RKO (cell line): ENCODE data around the gene RGL3.
"Not testable (repeated sequence)": the region's sequence is repeated elsewhere in the genome, so short reads cannot be mapped to it uniquely, and the experiment has no call there.

ENCODE experiments used
- DNase-seq: peaks from one replicate; pipeline ENCODE4 v3.0.0-alpha.2; 2016; ENCODE audit warnings: low spot score

RGL3 gene

DNA sequence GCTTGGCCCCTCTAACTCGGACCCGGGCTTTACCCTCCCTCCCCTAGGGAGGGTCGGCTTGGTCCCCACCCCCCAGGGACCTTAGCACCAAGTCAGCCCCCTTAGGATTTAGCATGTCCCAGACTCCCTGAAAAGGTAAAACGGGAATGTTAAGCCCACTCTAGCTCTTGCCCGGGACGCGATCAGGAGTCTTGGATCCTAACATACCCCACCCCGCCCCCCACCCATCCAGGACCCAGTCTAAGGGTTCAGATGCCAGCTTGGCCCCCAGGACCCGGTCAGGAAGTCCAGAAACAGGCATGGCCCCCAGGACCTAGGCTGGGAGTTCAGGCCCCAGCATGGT is 35.4 kb downstream of the RGL3 start:
- DNase-seq: no peak

DNA sequence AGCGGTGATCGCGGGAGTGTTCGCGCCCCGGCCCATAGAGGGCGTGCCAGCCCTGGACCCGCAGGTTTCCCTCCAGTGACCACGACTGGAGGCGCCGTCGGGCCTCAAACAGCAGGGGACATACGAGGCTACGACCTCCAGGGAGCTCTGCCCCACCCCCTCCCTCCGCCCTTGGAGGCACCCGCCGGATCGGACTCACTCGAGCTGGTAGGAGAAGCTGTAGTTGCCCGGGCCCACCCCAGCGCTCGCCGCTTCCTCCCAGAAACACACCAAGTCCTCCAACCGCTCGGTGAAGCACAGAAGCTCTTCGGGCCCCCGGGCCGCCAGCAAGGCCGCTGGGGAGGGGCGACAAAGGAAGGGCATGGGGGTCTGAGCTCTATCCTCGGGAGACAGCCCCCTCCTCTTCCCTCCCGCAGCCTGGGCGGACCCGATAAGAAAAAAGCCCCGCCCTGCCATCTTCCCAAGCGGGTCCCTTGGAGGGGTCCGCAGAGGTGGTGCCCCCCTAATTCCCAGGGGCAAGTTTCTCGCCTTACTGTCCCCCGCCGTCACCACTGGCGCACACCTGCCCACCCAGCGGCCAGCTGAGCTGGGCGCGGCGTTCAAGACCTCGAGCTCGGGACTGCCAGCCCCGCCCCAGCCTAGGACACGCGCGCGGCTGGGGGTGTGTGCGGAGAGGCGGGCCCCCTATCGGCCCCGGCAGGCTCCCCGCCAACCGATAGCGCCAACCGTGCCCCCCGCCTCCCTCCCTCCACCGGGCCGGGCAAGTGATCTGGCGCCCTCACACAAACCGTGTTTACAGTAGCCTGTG is 36.0 kb downstream of the RGL3 start:
- DNase-seq: no peak

DNA sequence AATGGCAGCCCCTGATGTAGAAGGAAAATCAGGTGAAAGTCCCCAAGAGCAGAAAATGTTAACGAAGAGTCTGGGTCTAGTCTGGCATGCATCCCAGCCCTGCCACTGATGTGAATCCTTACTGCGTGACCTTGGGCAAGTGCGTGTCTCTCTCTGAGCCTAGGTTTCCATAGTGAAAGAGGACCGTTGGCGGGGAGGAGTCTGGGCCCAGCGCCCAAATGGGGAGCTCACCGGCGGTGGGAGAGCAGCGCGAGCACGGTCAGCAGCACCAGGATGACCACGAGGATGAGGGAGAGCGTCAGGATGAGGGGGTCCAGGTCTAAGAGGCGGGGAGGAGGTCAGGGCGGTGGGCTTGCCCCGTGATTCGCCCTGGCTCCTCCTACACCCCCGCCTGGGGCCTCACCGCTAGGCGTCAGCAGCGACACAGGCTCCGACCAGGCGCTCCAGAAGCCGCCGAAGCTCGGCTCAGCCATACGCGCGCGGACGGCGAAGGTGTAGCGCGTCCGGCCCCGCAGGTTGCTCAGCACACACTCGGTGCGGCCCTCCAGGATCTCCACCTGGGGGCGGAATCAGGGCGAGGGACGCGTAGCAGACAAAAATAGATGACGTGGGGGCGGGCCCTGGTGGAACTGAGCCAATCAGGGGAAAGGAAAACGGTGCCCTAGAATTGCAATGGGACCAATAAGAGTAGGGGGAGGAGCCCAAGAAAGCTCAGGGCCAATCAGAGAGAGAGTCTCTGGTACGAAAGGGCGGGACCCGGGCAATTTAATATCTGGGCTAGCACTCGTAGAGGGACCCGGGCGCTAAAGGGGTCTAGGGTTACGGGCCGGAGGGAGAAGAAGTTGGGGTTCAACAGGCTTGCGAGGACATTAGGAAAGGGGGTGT is 38.2 kb downstream of the RGL3 start:
- DNase-seq: peak; percentile 98

DNA sequence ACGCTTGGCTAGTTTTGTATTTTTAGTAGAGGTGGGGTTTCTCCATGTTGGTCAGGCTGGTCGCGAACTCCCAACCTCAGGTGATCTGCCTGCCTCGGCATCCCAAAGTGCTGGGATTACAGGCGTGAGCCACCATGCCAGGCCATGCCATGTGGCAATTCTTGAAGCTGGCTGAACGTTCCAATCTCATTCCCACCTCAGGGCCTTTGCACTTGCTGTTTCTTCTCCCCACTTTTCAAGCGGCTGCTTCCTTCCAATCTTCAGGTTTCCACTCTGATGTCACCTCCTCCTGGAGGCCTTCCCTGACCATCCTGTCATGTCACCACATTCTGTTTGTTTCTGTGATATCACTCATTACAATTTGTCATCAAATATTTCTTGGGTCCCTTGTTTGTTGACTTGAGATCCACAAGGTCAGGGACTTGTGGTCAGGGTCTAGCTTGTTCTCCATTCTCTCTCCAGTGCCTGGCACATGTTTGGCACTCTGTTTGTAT is 39.2 kb downstream of the RGL3 start:
- DNase-seq: no peak

DNA sequence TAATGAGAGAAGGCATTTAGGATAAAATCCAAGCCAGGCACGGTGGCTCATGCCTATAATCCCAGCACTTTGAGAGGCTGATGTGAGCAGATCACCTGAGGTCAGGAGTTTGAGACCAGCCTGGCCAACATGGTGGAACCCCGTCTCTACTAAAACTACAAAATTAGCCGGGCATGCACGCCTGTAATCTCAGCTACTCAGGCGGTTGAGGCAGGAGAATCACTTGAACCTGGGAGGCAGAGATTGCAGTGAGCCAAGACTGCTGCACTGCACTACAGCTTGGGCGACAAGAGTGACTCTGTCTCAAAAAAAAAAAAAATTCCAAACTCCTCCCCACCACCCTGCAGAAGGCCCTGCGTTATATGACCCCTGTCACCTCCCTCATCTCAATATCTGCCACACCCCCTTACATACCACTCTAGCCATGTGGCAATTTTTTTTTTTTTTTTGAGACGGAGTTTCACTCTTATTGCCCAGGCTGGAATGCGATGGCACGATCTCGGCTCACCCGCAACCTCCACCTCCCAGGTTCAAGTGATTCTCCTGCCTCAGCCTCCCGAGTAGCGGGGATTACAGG is 39.8 kb downstream of the RGL3 start:
- not testable (repeated sequence) for DNase-seq

DNA sequence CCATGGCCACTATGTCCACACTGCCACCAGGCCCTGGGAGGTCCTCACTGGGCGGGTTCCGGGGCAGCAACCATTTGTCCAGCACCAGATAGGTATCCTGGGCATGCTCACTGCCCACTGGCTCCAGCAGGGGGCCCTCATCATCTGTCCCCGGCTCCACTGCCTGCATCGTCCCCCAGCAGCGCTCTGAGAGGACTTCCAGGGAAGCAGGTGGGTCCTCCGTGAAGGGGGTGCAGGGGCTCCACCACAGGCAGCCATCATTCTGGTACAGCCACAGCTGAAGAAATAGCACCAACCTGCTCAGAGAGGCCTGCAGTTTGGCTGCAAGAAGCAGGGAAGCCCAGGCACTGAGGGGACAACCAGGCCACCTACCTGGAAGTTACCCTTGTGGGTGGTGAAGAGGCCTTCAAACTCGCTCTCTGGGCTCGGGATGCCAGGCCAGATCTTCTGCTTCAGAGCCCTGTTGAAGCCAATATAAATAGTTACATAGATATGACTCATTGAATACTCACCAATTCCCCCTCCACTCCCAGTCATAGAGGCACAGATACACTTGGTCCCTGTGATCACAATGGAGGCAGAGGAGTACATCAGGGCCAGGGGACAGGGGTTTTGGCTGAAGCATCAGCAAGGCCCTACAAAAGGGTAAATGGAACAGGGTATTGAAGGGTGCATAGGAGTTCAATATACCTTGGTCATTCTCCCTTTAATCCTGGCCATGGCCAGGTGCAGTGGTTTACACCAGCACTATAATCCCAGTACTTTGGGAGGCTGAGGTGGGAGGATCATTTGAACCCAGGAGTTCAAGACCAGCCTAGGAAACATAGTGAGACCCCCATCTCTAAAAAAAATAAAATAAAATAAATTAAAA is 40.6 kb downstream of the RGL3 start:
- peak; percentile 90 for DNase-seq

DNA sequence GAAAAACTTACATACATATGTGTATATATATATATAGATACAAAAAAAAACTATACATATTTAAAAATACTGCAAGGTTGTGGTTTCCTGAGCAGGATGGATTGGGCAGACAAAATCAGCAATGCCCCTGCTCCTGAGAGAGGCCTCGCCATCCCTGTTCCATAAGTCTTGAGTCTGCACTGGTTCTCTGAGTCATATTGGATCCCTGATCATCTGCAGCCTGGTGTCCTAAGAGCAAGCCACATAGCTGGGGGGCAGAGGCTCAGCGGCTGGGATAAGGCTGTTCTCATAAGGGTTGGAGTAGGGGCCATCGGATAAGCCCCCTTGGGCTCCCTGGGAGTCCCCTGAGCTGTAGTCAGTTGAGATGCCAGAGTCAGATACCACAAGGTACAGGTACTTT is 41.4 kb downstream of the RGL3 start:
- DNase-seq: no peak

DNA sequence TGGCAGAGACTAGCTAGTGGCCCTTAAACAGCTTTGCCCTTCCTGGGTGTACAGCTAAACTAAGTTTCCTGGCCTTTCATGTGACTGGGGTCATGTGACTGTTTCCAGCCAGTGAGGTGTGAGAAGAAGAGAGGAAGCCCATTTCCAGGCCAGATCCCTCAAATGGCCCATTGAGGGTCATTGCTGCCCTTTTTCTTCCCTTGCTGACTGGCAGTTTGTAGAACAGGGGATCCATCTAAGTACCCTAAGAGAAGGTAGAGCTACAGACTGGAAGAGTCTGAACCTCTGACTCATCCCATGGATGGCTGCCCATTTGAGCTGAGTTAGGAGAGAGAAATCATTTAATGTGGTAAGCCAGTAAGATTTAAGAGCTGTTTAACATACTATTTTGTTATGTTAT is 41.9 kb downstream of the RGL3 start:
- DNase-seq: peak; percentile 78

DNA sequence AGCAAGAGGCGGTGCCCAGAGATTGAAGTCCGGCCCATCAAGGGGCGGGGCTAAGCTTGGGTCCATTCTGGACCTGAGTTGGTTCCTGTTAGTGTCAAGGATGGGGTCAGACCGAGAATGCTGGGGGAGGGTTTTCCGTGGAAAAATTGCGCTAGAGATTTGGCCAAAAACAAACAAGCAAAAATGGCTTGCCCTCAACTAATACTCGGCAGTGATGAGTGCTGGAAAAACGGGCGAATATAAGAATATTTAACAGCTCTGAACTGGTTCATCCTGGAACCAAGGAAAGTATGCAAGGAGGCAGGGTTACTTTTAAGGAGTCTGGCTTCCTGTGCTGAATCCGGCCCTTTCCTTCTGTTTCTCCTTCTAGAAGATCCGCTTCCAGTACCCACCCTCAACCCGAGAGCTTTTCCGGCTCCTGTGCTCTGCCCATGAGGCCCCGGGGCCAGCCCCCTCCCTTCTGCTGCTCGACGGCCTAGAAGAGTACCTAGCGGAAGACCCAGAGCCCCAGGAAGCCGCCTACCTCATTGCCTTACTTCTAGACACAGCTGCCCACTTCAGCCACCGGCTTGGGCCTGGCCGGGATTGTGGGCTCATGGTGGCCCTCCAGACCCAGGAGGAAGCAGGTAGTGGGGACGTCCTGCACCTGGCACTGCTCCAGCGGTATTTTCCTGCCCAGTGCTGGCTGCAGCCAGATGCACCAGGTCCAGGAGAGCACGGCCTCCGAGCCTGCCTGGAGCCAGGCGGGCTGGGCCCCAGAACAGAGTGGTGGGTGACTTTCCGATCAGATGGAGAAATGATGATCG is 43.8 kb downstream of the RGL3 start:
- peak; percentile 63 for DNase-seq

DNA sequence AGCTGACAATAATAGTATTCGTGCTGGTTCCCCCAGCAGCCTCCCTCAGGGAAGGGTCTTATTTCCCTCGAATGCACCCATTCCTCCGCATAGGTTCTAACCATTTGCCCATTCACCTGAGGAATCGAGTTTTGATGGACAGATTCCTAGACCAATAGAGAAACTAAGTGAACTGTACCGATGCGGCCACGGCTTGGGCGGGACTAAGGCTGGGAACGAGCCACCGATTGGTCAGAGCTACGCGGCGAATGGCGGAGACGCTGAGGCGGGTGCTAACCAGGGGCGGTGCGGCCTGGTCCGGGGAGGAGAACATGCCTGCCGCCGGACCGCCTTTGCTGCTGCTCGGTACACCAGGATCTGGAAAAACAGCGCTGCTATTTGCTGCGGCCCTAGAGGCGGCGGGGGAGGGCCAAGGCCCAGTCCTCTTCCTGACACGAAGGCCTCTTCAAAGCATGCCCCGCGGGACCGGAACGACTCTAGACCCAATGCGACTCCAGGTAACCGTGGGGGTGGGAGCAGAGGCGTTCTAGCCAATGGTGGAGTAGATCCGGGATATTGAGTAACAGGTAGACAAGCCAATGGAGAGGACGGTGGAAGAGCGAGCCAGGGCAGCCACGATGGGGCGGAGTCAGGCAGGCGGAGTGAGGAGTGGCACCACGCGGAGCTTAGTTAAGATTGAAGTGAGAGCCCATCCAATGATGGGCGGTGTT is 44.5 kb downstream of the RGL3 start, which contains the start of gene SWSAP1:
Gene SWSAP1, plus strand, starts transcription at position 234 of the 710 bp plus-strand sequence. Its CDS starts 15 bp downstream, at position 249.
- DNase-seq: peak; percentile 100

DNA sequence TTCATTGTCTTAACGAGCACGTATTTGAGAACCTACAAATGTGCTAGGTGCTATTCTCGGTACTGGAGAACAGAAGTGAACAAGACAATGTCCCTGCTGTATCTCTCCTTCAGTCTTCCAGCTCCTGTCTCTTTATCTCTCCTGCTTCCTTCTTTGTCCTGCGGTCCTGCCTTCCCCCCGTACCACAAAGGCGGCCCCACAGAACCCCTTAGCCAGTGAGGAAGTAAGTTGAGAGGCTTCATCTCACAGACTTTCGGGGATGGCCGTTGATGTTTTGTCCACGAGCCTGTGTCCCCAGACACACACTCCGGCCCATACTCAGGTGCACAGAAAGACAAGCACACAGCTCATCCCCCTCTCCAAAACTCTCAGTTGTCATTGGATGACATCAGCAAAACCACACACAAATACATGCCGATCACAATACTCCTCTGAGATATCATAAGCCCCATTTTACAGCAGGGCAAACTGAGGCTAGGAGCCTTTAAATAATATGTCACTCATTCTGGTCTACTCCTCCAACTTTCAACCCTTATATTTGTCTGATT is 45.2 kb downstream of the RGL3 start:
- DNase-seq: no peak

DNA sequence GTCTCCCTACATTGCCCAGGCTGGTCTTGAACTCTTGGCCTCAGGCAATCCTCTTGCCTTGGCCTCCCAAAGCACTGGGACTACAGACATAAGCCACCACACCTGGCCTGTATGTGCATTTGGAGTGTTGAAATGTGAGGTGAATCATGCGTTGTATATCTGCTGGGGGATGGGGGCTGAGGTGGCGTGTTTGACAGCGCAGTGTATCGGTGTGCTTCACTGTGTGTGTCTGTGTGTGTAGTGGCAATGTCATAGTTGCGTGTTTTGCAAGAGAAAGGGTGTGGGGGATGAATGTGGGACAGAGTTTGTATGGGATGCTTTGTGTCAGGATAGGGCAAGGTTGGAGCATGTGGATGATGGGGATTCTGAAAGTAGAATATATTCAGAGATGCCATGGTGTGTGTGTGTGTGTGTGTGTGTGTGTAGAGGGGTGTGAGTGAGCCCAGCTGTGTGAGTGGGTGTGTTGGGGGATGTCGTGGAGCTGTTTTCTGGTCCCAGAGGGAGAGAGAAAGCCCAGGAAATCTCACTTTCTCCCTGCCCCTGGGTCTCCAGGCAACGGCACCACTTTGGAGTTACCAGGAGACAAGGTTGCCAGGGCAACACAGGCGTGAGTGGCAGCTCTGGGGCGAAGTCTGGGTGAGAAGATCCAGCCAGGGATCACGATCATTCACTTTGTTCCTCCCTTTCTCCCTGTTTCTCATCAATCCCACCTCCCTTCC is 45.8 kb downstream of the RGL3 start:
- no peak for DNase-seq

DNA sequence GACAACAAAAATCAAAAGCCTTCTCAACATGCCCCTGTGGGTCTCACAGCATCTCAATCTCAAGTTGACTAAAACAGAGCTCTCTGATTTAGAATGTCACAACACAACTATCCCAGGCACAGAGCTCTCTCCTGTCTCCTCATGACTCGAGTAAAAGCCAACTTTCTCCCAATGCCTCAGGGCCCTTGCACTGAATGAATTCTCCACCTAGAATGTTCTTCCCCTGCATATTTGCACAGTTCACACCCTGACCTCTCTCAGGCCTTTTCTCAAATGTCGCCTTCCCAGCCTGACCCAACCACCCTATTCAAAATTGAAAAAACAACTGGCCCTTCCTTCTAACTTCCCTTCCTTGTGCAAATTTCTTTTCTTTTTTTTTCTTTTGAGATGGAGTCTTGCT is 48.4 kb downstream of the RGL3 start:
- DNase-seq: no peak

DNA sequence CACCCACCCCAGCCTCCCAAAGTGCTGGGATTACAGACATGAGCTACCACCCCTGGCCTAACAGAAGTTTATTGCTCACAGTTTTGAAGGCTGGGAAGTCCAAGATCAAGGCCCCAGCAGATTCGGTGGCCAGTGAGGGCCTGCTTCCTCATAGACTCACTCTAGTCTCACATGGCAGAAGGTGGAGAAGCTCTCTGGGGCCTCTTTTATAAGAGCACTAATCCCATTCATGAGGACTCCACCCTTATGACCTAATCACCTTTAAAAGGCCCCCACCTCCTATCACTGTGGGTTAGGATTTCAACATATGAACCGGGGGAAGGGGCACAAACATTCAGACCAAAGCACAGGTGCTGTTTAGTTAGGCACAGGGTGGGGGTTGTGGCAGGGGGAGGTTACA is 51.6 kb downstream of the RGL3 start:
- DNase-seq: no peak

DNA sequence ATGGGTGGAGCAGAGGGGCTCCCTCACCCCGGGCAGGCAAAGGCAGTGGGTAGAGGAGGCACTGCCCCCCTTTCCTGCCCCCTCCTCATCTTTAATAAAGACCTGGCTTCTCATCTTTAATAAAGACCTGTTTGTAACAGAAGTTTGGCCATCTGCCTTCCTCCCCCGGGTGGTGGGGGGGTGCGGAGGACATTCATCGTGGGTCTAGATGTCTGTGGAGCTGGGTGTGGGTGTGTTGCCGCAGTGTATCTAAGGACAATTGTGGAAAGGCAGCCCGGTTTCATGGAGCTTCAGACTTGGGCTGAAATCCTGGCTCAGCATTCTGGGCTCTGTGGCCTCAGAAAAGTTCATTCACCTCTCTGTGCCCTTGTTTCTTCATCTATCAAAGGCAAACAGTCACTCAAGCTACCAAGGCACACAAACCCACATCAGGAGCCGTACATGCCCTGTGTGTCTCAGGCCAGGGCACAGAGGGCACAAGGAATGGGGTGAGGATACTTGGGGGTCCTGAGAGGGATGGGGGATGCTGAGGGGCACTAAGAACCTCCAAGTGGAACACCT is 53.5 kb downstream of the RGL3 start:
- DNase-seq: no peak

DNA sequence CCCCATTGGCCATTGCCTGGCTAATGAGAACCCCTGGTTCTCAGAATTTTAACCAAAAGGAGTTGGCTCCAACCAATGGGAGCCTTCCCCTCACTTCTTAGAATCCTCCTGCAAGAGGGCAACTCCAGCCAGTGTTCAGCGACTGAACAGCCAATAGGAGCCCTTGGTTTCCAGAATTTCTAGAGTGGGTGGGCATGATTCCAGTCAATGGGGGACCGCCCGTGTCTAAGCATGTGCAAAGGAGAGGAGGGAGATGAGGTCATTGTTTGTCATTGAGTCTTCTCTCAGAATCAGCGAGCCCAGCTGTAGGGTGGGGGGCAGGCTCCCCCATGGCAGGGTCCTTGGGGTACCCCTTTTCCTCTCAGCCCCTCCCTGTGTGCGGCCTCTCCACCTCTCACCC is 54.2 kb downstream of the RGL3 start:
- no peak for DNase-seq

DNA sequence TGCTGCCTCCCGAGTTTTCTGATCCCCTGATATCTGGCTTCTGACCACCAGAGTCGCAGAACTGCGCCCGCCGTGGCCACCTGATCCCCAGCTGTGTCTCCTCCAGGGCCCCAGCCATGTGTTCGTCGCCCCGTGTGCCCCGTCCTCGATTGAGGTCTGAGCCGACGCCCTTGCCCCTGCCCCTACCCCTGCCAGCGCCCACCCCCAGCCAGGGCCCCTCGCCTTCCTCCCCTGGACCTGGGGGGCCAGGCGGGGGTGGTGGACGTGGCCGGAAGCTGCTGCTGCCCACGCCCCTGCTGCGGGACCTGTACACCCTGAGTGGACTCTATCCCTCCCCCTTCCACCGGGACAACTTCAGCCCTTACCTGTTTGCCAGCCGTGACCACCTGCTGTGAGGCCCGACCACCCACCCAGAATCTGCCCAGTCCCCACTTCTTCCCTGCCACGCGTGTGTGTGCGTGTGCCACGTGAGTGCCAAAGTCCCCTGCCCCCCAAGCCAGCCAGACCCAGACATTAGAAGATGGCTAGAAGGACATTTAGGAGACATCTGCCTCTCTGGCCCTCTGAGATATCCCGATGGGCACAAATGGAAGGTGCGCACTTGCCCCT is 54.7 kb downstream of the RGL3 start:
- no peak for DNase-seq

DNA sequence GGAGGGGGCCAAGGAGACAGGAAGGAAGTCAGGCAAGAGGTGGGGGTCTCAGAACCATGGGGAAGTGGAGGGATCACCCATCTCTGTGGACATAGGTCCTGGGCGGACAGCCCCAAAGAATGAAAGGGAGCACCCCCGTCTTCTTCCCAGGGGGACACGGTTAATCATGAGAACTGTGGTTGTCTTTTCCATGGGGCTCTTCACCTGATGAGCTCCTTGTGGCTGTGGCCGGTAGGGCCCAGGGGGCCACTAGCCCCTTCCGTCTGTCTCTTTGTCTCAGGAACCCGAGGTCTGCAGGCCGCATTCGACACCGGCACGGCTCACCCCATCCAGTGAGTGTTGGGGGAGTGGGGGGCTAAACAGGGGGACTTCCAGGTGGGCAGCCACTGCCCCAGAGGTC is 55.2 kb downstream of the RGL3 start:
- no peak for DNase-seq
